Measurements from ENCODE around the gene LONRF3.

DNA sequence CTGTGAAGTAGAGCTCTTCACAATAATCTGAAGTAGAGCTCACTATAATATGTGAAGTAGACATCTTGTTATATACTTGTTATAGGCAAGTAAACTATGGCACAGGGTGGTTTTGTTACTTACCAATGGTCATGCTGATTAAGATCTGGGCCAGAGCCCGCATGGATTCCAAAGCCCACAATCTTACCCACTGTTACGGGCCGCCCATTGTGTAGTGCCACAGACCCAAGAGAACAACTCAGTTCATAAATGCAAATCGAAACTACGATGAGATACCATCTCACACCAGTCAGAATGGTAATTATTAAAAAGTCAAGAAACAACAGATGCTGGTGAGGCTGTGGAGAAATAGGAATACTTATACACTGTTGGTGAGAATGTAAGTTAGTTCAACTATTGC is 51.5 kb downstream of the LONRF3 start:
- TF ChIP-seq, protein P1, sequence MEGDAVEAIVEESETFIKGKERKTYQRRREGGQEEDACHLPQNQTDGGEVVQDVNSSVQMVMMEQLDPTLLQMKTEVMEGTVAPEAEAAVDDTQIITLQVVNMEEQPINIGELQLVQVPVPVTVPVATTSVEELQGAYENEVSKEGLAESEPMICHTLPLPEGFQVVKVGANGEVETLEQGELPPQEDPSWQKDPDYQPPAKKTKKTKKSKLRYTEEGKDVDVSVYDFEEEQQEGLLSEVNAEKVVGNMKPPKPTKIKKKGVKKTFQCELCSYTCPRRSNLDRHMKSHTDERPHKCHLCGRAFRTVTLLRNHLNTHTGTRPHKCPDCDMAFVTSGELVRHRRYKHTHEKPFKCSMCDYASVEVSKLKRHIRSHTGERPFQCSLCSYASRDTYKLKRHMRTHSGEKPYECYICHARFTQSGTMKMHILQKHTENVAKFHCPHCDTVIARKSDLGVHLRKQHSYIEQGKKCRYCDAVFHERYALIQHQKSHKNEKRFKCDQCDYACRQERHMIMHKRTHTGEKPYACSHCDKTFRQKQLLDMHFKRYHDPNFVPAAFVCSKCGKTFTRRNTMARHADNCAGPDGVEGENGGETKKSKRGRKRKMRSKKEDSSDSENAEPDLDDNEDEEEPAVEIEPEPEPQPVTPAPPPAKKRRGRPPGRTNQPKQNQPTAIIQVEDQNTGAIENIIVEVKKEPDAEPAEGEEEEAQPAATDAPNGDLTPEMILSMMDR (IDR thresholded peaks at IDR 0.05; ENCODE audit: poor library complexity), result no peak
- TF ChIP-seq EZH2 (IDR thresholded peaks at IDR 0.05; ENCODE audit: borderline replicate concordance) (no peak), EZH2phosphoT487 (IDR thresholded peaks at IDR 0.05; ENCODE audit: low read depth, severe bottlenecking, unreplicated experiment) (no peak)
